ENCODE data around the gene TTC39A. TPM values are rescaled to one million over a fixed set of nuclear protein-coding genes. Genes with fewer than 3 reads are reported as not detected.

Gene TTC39A
- total and polyA plus RNA-seq, 2 of the 13 experiments (the other 11 are each of a cell fraction or from before 2014, with no cell fraction given), result 0.33 to 1.5 TPM

DNA sequence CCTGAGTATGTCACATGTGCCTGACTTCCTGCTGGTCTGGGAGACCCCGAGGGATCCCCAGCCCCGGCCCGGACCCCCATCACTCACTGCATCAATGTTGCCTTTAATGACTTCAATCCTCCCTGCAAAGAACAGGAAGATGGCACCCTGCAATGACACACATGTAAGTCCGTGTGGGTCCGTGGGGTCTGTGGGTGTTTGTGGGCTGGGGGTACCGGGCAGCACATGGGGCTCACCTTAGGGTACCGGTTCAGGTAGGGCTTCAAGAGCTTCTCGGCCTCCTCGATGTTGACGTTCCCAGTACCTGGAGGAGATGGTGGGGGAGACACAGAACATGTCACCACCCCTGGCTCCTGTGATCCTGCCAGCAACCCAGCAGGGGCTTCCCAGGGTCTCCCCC, 28.1 kb downstream of the TTC39A start (continued):
- no peak for TF ChIP-seq TBX2 (CRISPR knock-in tag; IDR thresholded peaks at IDR 0.05; ENCODE audit: borderline replicate concordance)

DNA sequence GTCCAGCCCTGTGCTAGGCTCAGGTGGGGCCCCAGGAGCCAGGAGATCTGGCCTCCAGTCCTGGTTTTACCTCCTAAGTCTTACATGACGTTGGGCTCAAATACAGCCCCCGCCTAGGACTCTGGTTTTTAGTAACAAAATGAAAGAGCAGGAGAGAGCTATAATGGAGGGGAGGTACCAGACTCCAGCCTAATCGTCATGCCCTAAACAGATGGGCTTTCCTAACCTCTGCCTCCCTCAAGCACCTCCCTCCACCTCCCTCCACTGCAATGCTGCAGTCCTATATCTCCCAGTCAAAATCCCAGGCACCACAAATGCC, 28.6 kb downstream of the TTC39A start:
- H4K20me1 ChIP-seq (ENCODE audit: insufficient read depth, low read length), result no peaks in the 10 kb centered on the region
- no peaks in the 10 kb centered on the region; a peak in 2 of 5 replicates for H3K27me3 ChIP-seq (ENCODE audit: control insufficient read depth in 1 of 2, insufficient read depth in 2 of 2, low read length in 2 of 2)
- no peaks in the 10 kb centered on the region for H3K36me3 ChIP-seq (replicated peaks in 1 of 2; ENCODE audit: control insufficient read depth in 1 of 2, insufficient read depth in 2 of 2, low read length in 2 of 2)
- H3K4me1 ChIP-seq (ENCODE audit: insufficient read depth, low read length), result peaks cover 41% of the 10 kb centered on the region
- ATAC-seq (no peak), DNase-seq (ENCODE audit: low spot score) (no peak), FAIRE-seq (no peak)
- H2AFZ ChIP-seq (ENCODE audit: low read length), result no peak overlapping the region
- H3K4me2 ChIP-seq (ENCODE audit: low read depth, low read length), result no peak overlapping the region
- no peaks in the 10 kb centered on the region for H3K79me2 ChIP-seq (ENCODE audit: insufficient read depth, low read length)
- no peak overlapping the region for H3K9ac ChIP-seq (ENCODE audit: insufficient read depth, low read depth, low read length)
- H3K9me3 ChIP-seq (ENCODE audit: low read length), result no peaks in the 10 kb centered on the region
- intact Hi-C loops (cut with micrococcal nuclease; ENCODE audit: unreplicated experiment) (no loop called here), in situ Hi-C loops (cut with HindIII; ENCODE audit: extremely low pct_ligation_motif_present, low pct_unique_long_range_greater_than_20kb) (no loop called here)
- no peak overlapping the region for H3K4me3 ChIP-seq (replicated peaks in 1 of 3; ENCODE audit: insufficient read depth in 1 of 3, low read depth in 2 of 3, low read length in 3 of 3)
- POLR2A ChIA-PET, result no interaction called here
- CTCF ChIA-PET (ENCODE audit: low intra/inter-chr PET ratio, low total read pairs), result no interaction called here
- no TSS peak for BruUV-seq (replicated peaks)
- H3K27ac ChIP-seq (ENCODE audit: extremely low read length, insufficient read depth, low read length), result no peak overlapping the region
- WGBS (ENCODE audit: low lambda C conversion rate), result 41% methylated on average over 3 of the region's 3 CpGs
- TF ChIP-seq ZFP1 (CRISPR knock-in tag; IDR thresholded peaks at IDR 0.05), result no peak
- TF ChIP-seq ZSCAN31 (CRISPR knock-in tag; IDR thresholded peaks at IDR 0.05; ENCODE audit: low read depth), result no peak
- no peak for TF ChIP-seq MXD4 (CRISPR knock-in tag; IDR thresholded peaks at IDR 0.05)
- no peak for TF ChIP-seq MYC (CRISPR knock-in tag; IDR thresholded peaks at IDR 0.05; ENCODE audit: borderline replicate concordance)
- TF ChIP-seq, protein P1, sequence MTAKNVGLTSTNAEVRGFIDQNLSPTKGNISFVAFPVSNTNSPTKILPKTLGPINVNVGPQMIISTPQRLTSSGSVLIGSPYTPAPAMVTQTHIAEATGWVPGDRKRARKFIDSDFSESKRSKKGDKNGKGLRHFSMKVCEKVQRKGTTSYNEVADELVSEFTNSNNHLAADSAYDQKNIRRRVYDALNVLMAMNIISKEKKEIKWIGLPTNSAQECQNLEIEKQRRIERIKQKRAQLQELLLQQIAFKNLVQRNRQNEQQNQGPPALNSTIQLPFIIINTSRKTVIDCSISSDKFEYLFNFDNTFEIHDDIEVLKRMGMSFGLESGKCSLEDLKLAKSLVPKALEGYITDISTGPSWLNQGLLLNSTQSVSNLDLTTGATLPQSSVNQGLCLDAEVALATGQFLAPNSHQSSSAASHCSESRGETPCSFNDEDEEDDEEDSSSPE (CRISPR knock-in tag; IDR thresholded peaks at IDR 0.05), result no peak
- TF ChIP-seq, protein P2, sequence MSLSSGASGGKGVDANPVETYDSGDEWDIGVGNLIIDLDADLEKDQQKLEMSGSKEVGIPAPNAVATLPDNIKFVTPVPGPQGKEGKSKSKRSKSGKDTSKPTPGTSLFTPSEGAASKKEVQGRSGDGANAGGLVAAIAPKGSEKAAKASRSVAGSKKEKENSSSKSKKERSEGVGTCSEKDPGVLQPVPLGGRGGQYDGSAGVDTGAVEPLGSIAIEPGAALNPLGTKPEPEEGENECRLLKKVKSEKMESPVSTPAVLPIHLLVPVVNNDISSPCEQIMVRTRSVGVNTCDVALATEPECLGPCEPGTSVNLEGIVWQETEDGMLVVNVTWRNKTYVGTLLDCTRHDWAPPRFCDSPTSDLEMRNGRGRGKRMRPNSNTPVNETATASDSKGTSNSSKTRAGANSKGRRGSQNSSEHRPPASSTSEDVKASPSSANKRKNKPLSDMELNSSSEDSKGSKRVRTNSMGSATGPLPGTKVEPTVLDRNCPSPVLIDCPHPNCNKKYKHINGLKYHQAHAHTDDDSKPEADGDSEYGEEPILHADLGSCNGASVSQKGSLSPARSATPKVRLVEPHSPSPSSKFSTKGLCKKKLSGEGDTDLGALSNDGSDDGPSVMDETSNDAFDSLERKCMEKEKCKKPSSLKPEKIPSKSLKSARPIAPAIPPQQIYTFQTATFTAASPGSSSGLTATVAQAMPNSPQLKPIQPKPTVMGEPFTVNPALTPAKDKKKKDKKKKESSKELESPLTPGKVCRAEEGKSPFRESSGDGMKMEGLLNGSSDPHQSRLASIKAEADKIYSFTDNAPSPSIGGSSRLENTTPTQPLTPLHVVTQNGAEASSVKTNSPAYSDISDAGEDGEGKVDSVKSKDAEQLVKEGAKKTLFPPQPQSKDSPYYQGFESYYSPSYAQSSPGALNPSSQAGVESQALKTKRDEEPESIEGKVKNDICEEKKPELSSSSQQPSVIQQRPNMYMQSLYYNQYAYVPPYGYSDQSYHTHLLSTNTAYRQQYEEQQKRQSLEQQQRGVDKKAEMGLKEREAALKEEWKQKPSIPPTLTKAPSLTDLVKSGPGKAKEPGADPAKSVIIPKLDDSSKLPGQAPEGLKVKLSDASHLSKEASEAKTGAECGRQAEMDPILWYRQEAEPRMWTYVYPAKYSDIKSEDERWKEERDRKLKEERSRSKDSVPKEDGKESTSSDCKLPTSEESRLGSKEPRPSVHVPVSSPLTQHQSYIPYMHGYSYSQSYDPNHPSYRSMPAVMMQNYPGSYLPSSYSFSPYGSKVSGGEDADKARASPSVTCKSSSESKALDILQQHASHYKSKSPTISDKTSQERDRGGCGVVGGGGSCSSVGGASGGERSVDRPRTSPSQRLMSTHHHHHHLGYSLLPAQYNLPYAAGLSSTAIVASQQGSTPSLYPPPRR (CRISPR knock-in tag; IDR thresholded peaks at IDR 0.05; ENCODE audit: borderline replicate concordance), result no peak
- no peak for TF ChIP-seq HOXA5 (CRISPR knock-in tag; IDR thresholded peaks at IDR 0.05)
- TF ChIP-seq ZNF251 (CRISPR knock-in tag; IDR thresholded peaks at IDR 0.05), result no peak
- TF ChIP-seq MEIS2 (CRISPR knock-in tag; IDR thresholded peaks at IDR 0.05), result no peak
- TF ChIP-seq ZNF496 (CRISPR knock-in tag; IDR thresholded peaks at IDR 0.05; ENCODE audit: insufficient replicate concordance), result no peak
- no peak for TF ChIP-seq SNAPC4 (CRISPR knock-in tag; IDR thresholded peaks at IDR 0.05)
- no peak for TF ChIP-seq MBD4 (IDR thresholded peaks at IDR 0.05; ENCODE audit: borderline replicate concordance, low read length)
- TF ChIP-seq FOXO1 (CRISPR knock-in tag; IDR thresholded peaks at IDR 0.05), result no peak
